Fibroblast of upper back skin (primary cell): ENCODE data around the gene RPL27.
"Not testable (repeated sequence)": the region's sequence is repeated elsewhere in the genome, so short reads cannot be mapped to it uniquely, and the experiment has no call there.

Experiments used
- DNase-seq: peaks from one replicate; pipeline ENCODE4 v3.0.0-alpha.2; 2013

Gene RPL27

GRCh38 chr17:42997984-42998938, at the start of gene RPL27:
Gene RPL27, plus strand, starts transcription at chr17:42998419. Its CDS starts 332 bp downstream, at chr17:42998751.
- DNase-seq: peak; percentile 100

- DNase-seq: no peak
Measured at GRCh38 chr17:42950044-42950783, 48.0 kb upstream of the RPL27 start.

- no peak for DNase-seq
Measured at GRCh38 chr17:42953669-42954068, 44.5 kb upstream of the RPL27 start.

- DNase-seq: peak; percentile 90
Measured at GRCh38 chr17:42964161-42964932, 33.9 kb upstream of the RPL27 start, which contains the start of gene AARSD1. Gene AARSD1, minus strand, starts transcription at chr17:42964454. Its CDS starts 14 bp downstream, at chr17:42964440.

GRCh38 chr17:42967925-42968324, 30.3 kb upstream of the RPL27 start:
- no peak for DNase-seq

GRCh38 chr17:42969001-42969581, 29.1 kb upstream of the RPL27 start:
- no peak for DNase-seq

- DNase-seq: no peak
Measured at GRCh38 chr17:42971589-42971988, 26.6 kb upstream of the RPL27 start.

- not testable (repeated sequence) for DNase-seq
Measured at GRCh38 chr17:42973323-42973722, 24.9 kb upstream of the RPL27 start.

GRCh38 chr17:42975265-42975664, 23.0 kb upstream of the RPL27 start:
- DNase-seq: no peak

GRCh38 chr17:42975701-42976100, 22.5 kb upstream of the RPL27 start:
- DNase-seq: not testable (repeated sequence)

GRCh38 chr17:42979511-42980273, 18.5 kb upstream of the RPL27 start, which contains the start of gene PTGES3L:
Gene PTGES3L, minus strand, starts transcription at chr17:42980080. Its CDS starts 27 bp downstream, at chr17:42980053.
- DNase-seq: peak; percentile 57

- DNase-seq: peak; percentile 82
Measured at GRCh38 chr17:42980274-42980765, 17.9 kb upstream of the RPL27 start, which contains the start of gene RUNDC1. Gene RUNDC1, plus strand, starts transcription at chr17:42980565. Its CDS starts 12 bp downstream, at chr17:42980577.

- peak; percentile 32 for DNase-seq
Measured at GRCh38 chr17:42980766-42981397, 17.3 kb upstream of the RPL27 start.

GRCh38 chr17:42982266-42982665, 16.0 kb upstream of the RPL27 start:
- DNase-seq: no peak

GRCh38 chr17:42985225-42985624, 13.0 kb upstream of the RPL27 start:
- no peak for DNase-seq

GRCh38 chr17:42989141-42989540, 9.1 kb upstream of the RPL27 start:
- no peak for DNase-seq

- DNase-seq: peak; percentile 65
Measured at GRCh38 chr17:42989726-42990652, 8.2 kb upstream of the RPL27 start.

- DNase-seq: no peak
Measured at GRCh38 chr17:42991471-42991870, 6.7 kb upstream of the RPL27 start.

GRCh38 chr17:42992872-42993271, 5.3 kb upstream of the RPL27 start:
- no peak for DNase-seq
